NCI-H1417 treated with DMSO at 0.1 percent for 48 hours (cell line): ENCODE measurements around the gene PIN1.

Source experiments
- DNase-seq: peaks from one replicate; lab custom pipeline; 2025; lab: John Stamatoyannopoulos, UW

Gene PIN1

GRCh38 chr19:9891609-9892373 is 56.7 kb downstream of the PIN1 start:
- DNase-seq = no peak
